Stomach (tissue), 9 donors: Measurements from ENCODE around the gene S100A3. TPM values are rescaled to one million over a fixed set of nuclear protein-coding genes. Genes with fewer than 3 reads are reported as not detected.
"Not testable (repeated sequence)": the region's sequence is repeated elsewhere in the genome, so short reads cannot be mapped to it uniquely, and the experiment has no call there.

ENCODE experiments used
- DNase-seq, 2 donors: peaks; one replicate each; pipeline versions ENCODE4 v3.0.0 to v3.0.0-alpha.2; 2013 to 2019
- H3K27ac ChIP-seq, 5 donors: fragments of 200-600 bp in 4 of 5; sonication (generic) in 4 of 5; one replicate each; pipeline ENCODE4 v1.5.1; 2013 to 2019; ENCODE audit warnings: mild to moderate bottlenecking in 1 of 5, moderate library complexity in 1 of 5
- H3K27me3 ChIP-seq, 3 donors: fragments of 200-600 bp; sonication (generic); one replicate each; pipeline ENCODE4 v1.5.1; 2017 to 2019; ENCODE audit warnings: mixed run types in 1 of 3
- H3K36me3 ChIP-seq, 4 donors: fragments of 200-600 bp; sonication (generic); 1 replicate in 3 of 4; 2 replicates in 1 of 4; pipeline ENCODE4 v1.5.1; 2016 to 2019
- H3K4me1 ChIP-seq, 4 donors: fragments of 200-600 bp; sonication (generic); one replicate each; pipeline ENCODE4 v1.5.1; 2016 to 2019
- H3K4me3 ChIP-seq, 4 donors: fragments of 200-600 bp; sonication (generic) in 3 of 4; one replicate each; pipeline ENCODE4 v1.5.1; 2016 to 2019; ENCODE audit warnings: mild to moderate bottlenecking in 1 of 4
- H3K9me3 ChIP-seq, 4 donors: fragments of 200-600 bp; sonication (generic); one replicate each; pipeline ENCODE4 v1.5.1; 2016 to 2019
- CTCF ChIP-seq, 7 experiments: fragments of 450-650 bp in 4 of 7; fragments of 200-600 bp in 3 of 7; sonication (generic) in 3 of 7; IDR thresholded peaks; one replicate each; pipeline ENCODE4 v1.5.1; 2016 to 2019; ENCODE audit warnings: antibody characterized with exemption in 7 of 7, control low read depth in 2 of 7, mild to moderate bottlenecking in 1 of 7
- EP300 ChIP-seq: sonication (generic); formaldehyde crosslinking; IDR thresholded peaks from one replicate; pipeline ENCODE4 v1.6.1; 2017; ENCODE audit warnings: antibody characterized with exemption
- POLR2A ChIP-seq, 4 donors: fragments of 450-650 bp; IDR thresholded peaks; one replicate each; pipeline ENCODE4 v1.6.1; 2016; ENCODE audit warnings: antibody characterized with exemption in 4 of 4, control low read depth in 2 of 4, mild to moderate bottlenecking in 1 of 4, moderate library complexity in 1 of 4
- POLR2AphosphoS5 ChIP-seq, 3 donors: sonication (generic); formaldehyde crosslinking; IDR thresholded peaks; one replicate each; pipeline ENCODE4 v1.6.1; 2016; ENCODE audit warnings: antibody characterized with exemption in 3 of 3
- WGBS, 5 donors: extraction: QIAGEN DNeasy Blood & Tissue Kit in 3 of 5; methylation state at CpG; one replicate each; pipeline versions ENCODE4 v1.1.5 to v1.1.7; 2013 to 2018; 5-methylcytosine and 5-hydroxymethylcytosine counted together
- intact Hi-C: fragments of 100-400 bp; cut with DNase I; formaldehyde crosslinking; loops from one replicate; pipeline ENCODE4 v1.15.1; 2023; ENCODE audit warnings: low total_unique reads
- polyA plus RNA-seq, 3 donors: library from polyadenylated mRNA; stranded (reverse); fragments of 200-250 nt; gene quantifications; one replicate each; pipeline ENCODE4 v1.2.3, GENCODE V29; 2013
- total RNA-seq, 5 donors: library from RNA; depleted of rRNA; stranded (reverse); fragments of >200 nt; gene quantifications; one replicate each; pipeline versions ENCODE4 v1.1.0 to v1.2.3, GENCODE V29; 2014 to 2016
- donor health status: healthy with polysubstance abuse.
- donor health status: Bipolar disorder and iron deficiency.
- donor health status: healthy.

Gene S100A3
- total and polyA plus RNA-seq, 8 donors: 2.6 to 15.0 (median 5.4) TPM; not detected in 5

GRCh38 chr1:153577624-153578051, 28.6 kb upstream of the S100A3 start:
- H3K27me3 ChIP-seq: no peaks in the 10 kb centered on the region
- peaks cover 1 to 23% (median 9%) of the 10 kb centered on the region in 4 donors for H3K4me1 ChIP-seq
- no peak overlapping the region for H3K4me3 ChIP-seq
- 21 to 40% (median 33%) methylated on average over 9 of the region's 9 CpGs for WGBS, 5 donors
- H3K27ac ChIP-seq: no peak overlapping the region
- no peaks in the 10 kb centered on the region for H3K9me3 ChIP-seq
- TF ChIP-seq EP300 (no peak), POLR2AphosphoS5 (IDR thresholded peaks at IDR 0.05) (no peak), POLR2A (IDR thresholded peaks at IDR 0.05) (no peak), CTCF (IDR thresholded peaks at IDR 0.05) (no peak)
- intact Hi-C loops: no loop called here
- DNase-seq: peak; percentile 33 to 49
- no peaks in the 10 kb centered on the region for H3K36me3 ChIP-seq

GRCh38 chr1:153577138-153577537, 28.1 kb upstream of the S100A3 start:
- WGBS, 5 donors: 51 to 69% (median 60%) methylated on average over 4 of the region's 4 CpGs
- Histone ChIP-seq H3K27ac (no peak overlapping the region), H3K27me3 (no peaks in the 10 kb centered on the region), H3K4me1 (peaks cover 6 to 28% (median 12%) of the 10 kb centered on the region in 4 donors), H3K4me3 (no peak overlapping the region), H3K36me3 (no peaks in the 10 kb centered on the region), H3K9me3 (no peaks in the 10 kb centered on the region)
- TF ChIP-seq CTCF (IDR thresholded peaks at IDR 0.05) (no peak), POLR2A (IDR thresholded peaks at IDR 0.05) (no peak), POLR2AphosphoS5 (IDR thresholded peaks at IDR 0.05) (no peak), EP300 (no peak)
- intact Hi-C loops: no loop called here
- DNase-seq: no peak

DNA sequence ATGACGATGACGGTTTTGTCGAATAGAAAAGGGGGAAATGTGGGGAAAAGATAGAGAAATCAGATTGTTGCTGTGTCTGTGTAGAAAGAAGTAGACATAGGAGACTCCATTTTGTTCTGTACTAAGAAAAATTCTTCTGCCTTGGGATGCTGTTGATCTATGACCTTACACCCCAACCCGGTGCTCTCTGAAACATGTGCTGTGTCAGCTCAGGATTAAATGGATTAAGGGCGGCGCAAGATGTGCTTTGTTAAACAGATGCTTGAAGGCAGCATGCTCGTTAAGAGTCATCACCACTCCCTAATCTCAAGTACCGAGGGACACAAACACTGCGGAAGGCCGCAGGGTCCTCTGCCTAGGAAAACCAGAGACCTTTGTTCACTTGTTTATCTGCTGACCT, 26.4 kb upstream of the S100A3 start:
- H3K27me3 ChIP-seq, H3K36me3 ChIP-seq, H3K4me3 ChIP-seq, intact Hi-C loops, H3K9me3 ChIP-seq, H3K27ac ChIP-seq, DNase-seq: not testable (repeated sequence)
- whole genome bisulfite sequencing, 5 donors: 76 to 94% (median 89%) methylated on average over 10 of the region's 10 CpGs
- peaks cover 8 to 35% (median 12%) of the 10 kb centered on the region in 4 donors for H3K4me1 ChIP-seq

- H3K9me3 ChIP-seq, DNase-seq, H3K36me3 ChIP-seq, H3K4me3 ChIP-seq, H3K27me3 ChIP-seq, H3K27ac ChIP-seq, intact Hi-C loops: not testable (repeated sequence)
- H3K4me1 ChIP-seq: peaks cover 8 to 35% (median 12%) of the 10 kb centered on the region in 4 donors
- WGBS, 5 donors: 92 to 96% (median 95%) methylated on average over 25 to 35 of the region's 35 CpGs
These were observed 26.0 kb upstream of the S100A3 start for GRCh38 chr1:153575081-153575491.

DNA sequence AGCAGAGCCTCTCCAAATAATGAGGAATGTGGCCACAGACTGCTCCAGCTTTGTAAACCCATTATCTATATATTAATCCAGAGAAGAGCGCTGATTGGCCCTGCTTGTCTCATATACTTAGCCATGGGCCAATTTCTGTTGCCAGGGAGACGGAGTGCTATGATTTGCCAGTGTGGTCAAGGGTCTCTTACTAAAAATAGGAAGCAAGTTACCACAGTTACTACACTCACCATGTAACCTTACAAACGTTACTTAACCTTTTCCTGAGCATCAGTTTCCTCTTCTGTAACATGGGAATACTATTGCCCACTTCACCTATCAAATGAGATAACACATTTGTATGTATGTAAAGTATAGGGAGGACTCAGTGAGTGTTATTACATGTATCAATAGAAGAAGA, 24.3 kb upstream of the S100A3 start:
- peak overlapping the region in 4 of 5 donors; percentile 54 to 81 (median 74) for H3K27ac ChIP-seq

DNA sequence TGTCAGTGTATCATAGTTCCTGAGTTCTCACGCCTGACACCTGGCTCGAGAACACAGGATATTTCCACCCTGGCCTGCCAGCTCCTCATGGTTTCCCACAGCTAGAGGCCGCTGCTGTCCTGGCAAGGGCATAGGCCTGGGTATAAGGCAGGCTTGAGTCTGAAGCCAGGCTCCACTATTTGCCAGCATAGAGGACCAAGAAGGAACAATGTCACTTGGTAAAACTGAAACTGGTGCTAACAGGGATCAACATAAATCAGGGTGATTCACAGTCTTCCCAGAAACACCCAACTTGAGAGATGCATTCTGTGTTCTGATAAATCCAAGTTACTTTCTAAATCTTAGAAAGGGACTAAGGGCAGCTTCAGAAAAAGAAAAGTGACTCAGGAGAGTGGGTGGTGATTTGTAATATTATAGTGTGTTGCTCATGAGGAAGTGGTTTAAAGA, 23.5 kb upstream of the S100A3 start:
- no peaks in the 10 kb centered on the region for H3K27me3 ChIP-seq
- peak; percentile 91 to 92 for DNase-seq
- intact Hi-C loops: loop anchor here (5.0 kb wide), 2 partner anchors 35 to 60 kb away; no protein-coding TSS in a partner anchor
- H3K27ac ChIP-seq: peak overlapping the region; percentile 44 to 81 (median 68)
- H3K4me3 ChIP-seq: no peak overlapping the region
- no peaks in the 10 kb centered on the region for H3K9me3 ChIP-seq
- H3K4me1 ChIP-seq: peaks cover 17 to 50% (median 26%) of the 10 kb centered on the region in 4 donors
- peak in 6 of 7 experiments; percentile 22 to 97 (median 76) for TF ChIP-seq CTCF (IDR thresholded peaks at IDR 0.05)
- no peak for TF ChIP-seq EP300
- peak; percentile 31 to 93 (median 48) for TF ChIP-seq POLR2AphosphoS5 (IDR thresholded peaks at IDR 0.05)
- TF ChIP-seq POLR2A (IDR thresholded peaks at IDR 0.05): no peak
- no peaks in the 10 kb centered on the region for H3K36me3 ChIP-seq
- WGBS, 5 donors: 6 to 23% (median 11%) methylated on average over 3 of the region's 3 CpGs

More for the DNA sequence above, 24.3 kb upstream of the S100A3 start:
- H3K4me3 ChIP-seq: no peak overlapping the region
- no peaks in the 10 kb centered on the region for H3K36me3 ChIP-seq
- intact Hi-C loops: loop anchor here (5.0 kb wide), 2 partner anchors 34 to 61 kb away; no protein-coding TSS in a partner anchor
- no peak for DNase-seq
- peaks cover 9 to 45% (median 18%) of the 10 kb centered on the region in 4 donors for H3K4me1 ChIP-seq
- TF ChIP-seq POLR2A (IDR thresholded peaks at IDR 0.05): no peak
- WGBS, 5 donors: 66 to 79% (median 74%) methylated on average over 3 of the region's 3 CpGs
- no peaks in the 10 kb centered on the region for H3K9me3 ChIP-seq
- no peaks in the 10 kb centered on the region for H3K27me3 ChIP-seq
